HG03135 (cell line): ENCODE results near the gene BICD2.

Experiments
- ATAC-seq: cut with Tn5 transposase; IDR thresholded peaks from one replicate; pipeline ENCODE4 v1.9.1; 2021; ENCODE audit warnings: mild to moderate bottlenecking, moderate library complexity; ENCODE audit not compliant: unreplicated experiment

Gene BICD2

GRCh38 chr9:92749071-92749933 is 15.3 kb downstream of the BICD2 start:
- no peak for ATAC-seq

- no peak for ATAC-seq
These were observed 16.5 kb downstream of the BICD2 start for GRCh38 chr9:92748233-92748497.

GRCh38 chr9:92747459-92748232 is 17.0 kb downstream of the BICD2 start:
- ATAC-seq = no peak

GRCh38 chr9:92746567-92747458 is 17.8 kb downstream of the BICD2 start:
- ATAC-seq = no peak

GRCh38 chr9:92745881-92746280 is 18.8 kb downstream of the BICD2 start:
- ATAC-seq = no peak

- no peak for ATAC-seq
These were observed 19.3 kb downstream of the BICD2 start for GRCh38 chr9:92745331-92745730.

GRCh38 chr9:92740969-92741368 is 23.7 kb downstream of the BICD2 start:
- no peak for ATAC-seq

- ATAC-seq = no peak
These were observed 24.1 kb downstream of the BICD2 start for GRCh38 chr9:92740446-92740961.

- ATAC-seq = no peak
These were observed 24.6 kb downstream of the BICD2 start for GRCh38 chr9:92740009-92740408.

- no peak for ATAC-seq
These were observed 25.2 kb downstream of the BICD2 start for GRCh38 chr9:92739346-92739970.

- no peak for ATAC-seq
These were observed 26.0 kb downstream of the BICD2 start for GRCh38 chr9:92738661-92739081.

GRCh38 chr9:92737611-92738299 is 26.9 kb downstream of the BICD2 start:
- ATAC-seq = no peak

- no peak for ATAC-seq
These were observed 27.4 kb downstream of the BICD2 start for GRCh38 chr9:92737216-92737606.

- ATAC-seq = no peak
These were observed 27.9 kb downstream of the BICD2 start for GRCh38 chr9:92736563-92737215.

GRCh38 chr9:92735636-92736562 is 28.7 kb downstream of the BICD2 start:
- ATAC-seq = no peak

- ATAC-seq = no peak
These were observed 29.6 kb downstream of the BICD2 start for GRCh38 chr9:92734931-92735635.

- no peak for ATAC-seq
These were observed 33.7 kb downstream of the BICD2 start for GRCh38 chr9:92730897-92731296.

- no peak for ATAC-seq
These were observed 34.9 kb downstream of the BICD2 start for GRCh38 chr9:92729735-92730155.
